ENCODE measurements around the gene ACSL6.

- TF ChIP-seq CTCF (IDR thresholded peaks at IDR 0.05 in 8 of 11, conservative IDR thresholded peaks at IDR 0.05 in 3 of 11) (no peak), POLR2A (IDR thresholded peaks at IDR 0.05) (no peak), POLR2AphosphoS5 (IDR thresholded peaks at IDR 0.05) (no peak)
Observed at GRCh38 chr5:132000677-132001453, 10.6 kb downstream of the ACSL6 start.

Measured in spleen (tissue), 7 donors.